Omental fat pad (tissue), 4 donors: ENCODE data around the gene SUSD1. TPM values are rescaled to one million over a fixed set of nuclear protein-coding genes. Genes with fewer than 3 reads are reported as not detected.

Source experiments
- ATAC-seq: fragments of 150-250 bp; one replicate; pipeline ENCODE4 v1.9.1; 2016; ENCODE audit warnings: mild to moderate bottlenecking, moderate library complexity; ENCODE audit not compliant: low FRiP score
- DNase-seq: peaks from one replicate; pipeline ENCODE4 v3.0.0-alpha.2; 2019; ENCODE audit warnings: low spot score
- CTCF ChIP-seq, 3 donors: fragments of 450-650 bp; IDR thresholded peaks; one replicate each; pipeline ENCODE4 v1.5.1; 2016 to 2017; ENCODE audit warnings: antibody characterized with exemption in 3 of 3, mild to moderate bottlenecking in 3 of 3, moderate library complexity in 2 of 3
- total RNA-seq, 4 donors: library from RNA; depleted of rRNA; stranded (reverse); fragments of >200 nt; gene quantifications; one replicate each; pipeline ENCODE4 v1.1.0, GENCODE V29; 2016

Gene SUSD1
- total RNA-seq, 4 donors from 2014 or later = 12.0 to 23.2 (median 15.4) TPM

- no peak for TF ChIP-seq CTCF (IDR thresholded peaks at IDR 0.05)
- ATAC-seq = no peak
Measured at GRCh38 chr9:112031400-112031799, 143.7 kb downstream of the SUSD1 start.

GRCh38 chr9:112029921-112030444 is 145.1 kb downstream of the SUSD1 start:
- ATAC-seq (peak; percentile 66), DNase-seq (no peak)
- no peak for TF ChIP-seq CTCF (IDR thresholded peaks at IDR 0.05)

More at GRCh38 chr9:112031400-112031799, 143.7 kb downstream of the SUSD1 start:
- DNase-seq = no peak

- DNase-seq = no peak
- TF ChIP-seq CTCF (IDR thresholded peaks at IDR 0.05) = no peak
- ATAC-seq = no peak
Measured at GRCh38 chr9:112028242-112029221, 146.6 kb downstream of the SUSD1 start.

GRCh38 chr9:112025850-112026249 is 149.2 kb downstream of the SUSD1 start:
- TF ChIP-seq CTCF (IDR thresholded peaks at IDR 0.05) = no peak
- DNase-seq (no peak), ATAC-seq (no peak)

GRCh38 chr9:112021742-112022141 is 153.4 kb downstream of the SUSD1 start:
- DNase-seq (no peak), ATAC-seq (no peak)
- TF ChIP-seq CTCF (IDR thresholded peaks at IDR 0.05) = no peak

GRCh38 chr9:112020680-112021596 is 154.2 kb downstream of the SUSD1 start:
- no peak for ATAC-seq
- DNase-seq = no peak
- no peak for TF ChIP-seq CTCF (IDR thresholded peaks at IDR 0.05)
